ENCODE results near the gene ZNF211.

ZNF211 gene

DNA sequence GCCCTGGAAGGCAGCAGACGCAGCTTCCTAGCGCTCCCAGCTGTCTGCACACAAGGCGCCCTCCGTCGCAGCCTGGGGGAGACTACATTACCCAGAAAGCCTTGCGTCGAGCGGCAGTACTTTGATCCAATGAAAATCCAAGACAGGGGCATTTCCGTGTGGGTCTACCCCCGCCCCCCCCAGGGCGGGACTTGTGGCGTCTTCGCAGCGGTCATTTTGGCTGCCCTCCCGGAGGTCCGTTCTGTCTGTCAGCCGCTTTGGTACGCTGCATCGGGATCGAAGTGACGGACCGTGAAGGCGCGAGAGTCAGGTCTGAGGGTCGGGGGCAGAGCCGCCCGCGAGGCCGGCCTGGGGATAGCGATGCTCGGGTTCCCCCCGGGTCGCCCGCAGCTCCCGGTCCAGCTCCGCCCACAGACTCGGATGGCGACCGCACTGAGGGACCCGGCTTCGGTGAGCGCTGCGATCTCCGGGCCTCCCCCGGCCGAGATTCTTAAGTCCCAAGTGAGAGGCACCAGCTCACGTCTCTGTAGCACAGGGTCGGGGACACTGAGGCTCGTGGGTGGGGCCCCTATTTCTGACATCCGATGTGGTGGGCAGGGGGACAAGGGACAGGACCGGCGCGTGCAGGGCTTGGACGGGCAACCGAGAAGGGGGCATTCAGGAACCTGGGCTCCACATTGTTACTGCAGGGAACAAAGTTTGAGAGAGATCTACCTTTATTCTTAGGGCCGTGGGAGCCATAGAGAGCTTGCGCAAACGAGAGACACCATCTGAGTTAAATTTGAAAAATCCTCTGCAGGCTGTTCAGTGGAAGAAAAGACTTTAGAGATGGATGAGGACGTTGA is at the start of gene ZNF211:
Gene ZNF211, plus strand, starts transcription at position 182 of the 845 bp plus-strand sequence. Its CDS starts 179 bp downstream, at position 361.
- peak; percentile 94 for DNase-seq (ENCODE audit: low spot score)

DNA sequence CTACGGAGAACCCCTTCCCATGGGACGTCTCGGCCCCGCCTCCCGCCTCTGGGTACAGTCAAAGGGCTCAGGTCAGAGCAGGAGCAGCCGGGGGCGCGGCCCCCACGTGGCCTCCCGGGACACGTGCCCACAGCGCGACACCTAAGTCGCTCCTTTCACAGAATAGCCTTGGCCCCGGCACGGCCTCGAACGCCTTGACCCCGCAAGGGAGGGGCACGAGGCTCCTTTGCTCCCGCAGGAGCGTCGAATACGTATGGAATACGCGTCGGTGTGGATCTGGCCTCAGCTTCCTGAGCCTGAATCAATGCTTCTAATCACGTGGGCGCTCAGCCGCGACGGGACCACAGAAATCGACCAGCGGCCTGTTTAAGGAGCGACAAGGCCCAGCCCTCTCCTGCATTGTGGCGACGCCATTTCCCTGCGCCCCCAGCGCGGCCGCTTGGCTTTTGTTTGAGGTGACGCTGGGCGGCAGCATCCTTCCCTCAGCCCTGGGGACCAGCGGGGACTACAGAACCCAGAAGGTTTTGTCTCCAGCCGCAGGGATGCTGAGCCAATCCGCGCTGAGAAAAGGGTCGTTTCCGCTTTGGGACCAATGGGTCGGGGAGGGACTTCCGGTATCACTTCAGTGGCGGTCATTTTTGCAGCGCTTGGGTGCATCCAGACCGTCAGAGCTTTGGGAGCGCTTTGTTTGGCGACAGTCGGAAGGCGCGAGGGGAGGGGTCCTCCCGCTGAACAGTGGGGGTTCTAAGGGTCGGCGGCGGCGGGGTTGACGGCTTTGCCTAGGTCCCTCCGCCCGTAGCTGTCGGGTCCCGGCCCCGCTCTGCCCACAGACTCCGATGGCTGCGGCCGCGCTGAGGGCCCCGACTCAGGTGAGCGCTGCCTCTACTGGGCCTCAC is 49.2 kb upstream of the ZNF211 start, which contains the start of gene ZIK1:
Gene ZIK1, plus strand, starts transcription at position 625 of the 896 bp plus-strand sequence. Its CDS starts 212 bp downstream, at position 837.
- DNase-seq (ENCODE audit: low spot score): peak; percentile 98

DNA sequence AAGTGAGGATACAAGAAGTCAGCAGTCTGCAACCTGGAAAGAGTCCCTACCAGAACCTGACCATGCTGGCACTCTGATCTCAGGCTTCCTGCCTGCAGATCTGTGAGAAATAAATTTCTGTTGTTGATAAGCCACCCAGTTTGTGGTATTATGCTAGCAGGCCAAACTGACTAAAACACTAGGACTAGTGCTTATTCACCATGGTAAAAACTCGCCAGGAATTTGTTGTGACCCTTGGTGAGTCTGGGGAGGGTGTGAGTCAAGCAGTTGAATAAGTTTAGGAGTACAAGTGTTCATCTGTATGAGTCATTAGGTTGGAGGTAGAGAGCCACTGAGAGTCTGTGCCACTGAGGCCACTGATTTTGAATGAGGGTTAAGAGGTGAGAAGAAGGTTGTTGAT is 45.4 kb upstream of the ZNF211 start:
- DNase-seq (ENCODE audit: low spot score): no peak

DNA sequence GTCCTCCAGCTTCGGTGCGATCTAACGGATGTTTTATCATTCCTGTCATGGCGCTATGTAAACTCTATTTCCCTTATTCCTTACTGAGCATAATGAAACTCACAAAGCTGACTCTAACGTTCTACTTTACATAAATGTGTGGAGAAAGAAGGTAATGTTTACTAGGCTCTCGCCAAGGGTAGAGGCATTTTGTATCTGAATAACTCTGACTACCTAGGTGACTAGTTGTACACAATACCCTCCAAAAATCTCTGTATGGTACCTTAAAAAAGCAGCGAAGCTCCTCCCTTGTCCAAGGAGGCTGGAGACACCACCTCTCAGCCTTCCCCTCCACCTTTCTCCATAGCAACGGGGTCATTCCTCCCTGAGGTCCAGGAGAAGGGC is 33.6 kb upstream of the ZNF211 start:
- DNase-seq (ENCODE audit: low spot score): no peak

DNA sequence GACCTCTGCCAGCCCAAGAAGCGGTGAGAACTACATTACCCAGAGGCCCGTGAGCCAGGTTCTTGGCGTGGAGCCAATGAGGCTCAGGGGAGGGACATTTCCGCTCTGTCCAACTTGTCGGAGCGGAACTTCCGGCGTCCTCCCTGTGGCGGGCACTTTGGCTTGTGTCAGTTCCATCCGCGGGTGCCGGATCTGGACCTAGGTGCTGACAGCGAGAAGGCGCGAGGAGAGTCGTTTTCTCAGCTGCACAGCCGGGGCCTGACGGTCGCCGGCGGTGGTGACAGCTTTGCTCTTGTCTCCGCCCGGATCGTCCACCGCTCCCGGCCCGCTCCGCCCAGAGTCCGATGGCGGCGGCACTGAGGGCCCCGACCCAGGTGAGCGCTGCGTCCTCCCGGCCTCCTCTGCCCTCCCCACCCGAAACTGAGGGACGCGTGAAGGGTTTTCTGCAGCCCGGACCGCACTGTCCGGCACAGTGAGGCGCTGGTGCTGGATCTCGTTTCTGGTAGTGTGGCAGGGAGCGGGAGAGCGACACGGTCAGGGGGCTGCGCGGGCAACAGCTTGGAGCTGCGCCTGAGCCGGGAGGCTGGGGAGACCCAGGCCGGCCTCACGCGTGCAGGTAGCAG is 33.1 kb upstream of the ZNF211 start, which contains the start of gene ZNF530:
Gene ZNF530, plus strand, starts transcription at position 125 of the 623 bp plus-strand sequence. CDS start 4,461 bp downstream, outside the sequence.
- peak; percentile 87 for DNase-seq (ENCODE audit: low spot score)

DNA sequence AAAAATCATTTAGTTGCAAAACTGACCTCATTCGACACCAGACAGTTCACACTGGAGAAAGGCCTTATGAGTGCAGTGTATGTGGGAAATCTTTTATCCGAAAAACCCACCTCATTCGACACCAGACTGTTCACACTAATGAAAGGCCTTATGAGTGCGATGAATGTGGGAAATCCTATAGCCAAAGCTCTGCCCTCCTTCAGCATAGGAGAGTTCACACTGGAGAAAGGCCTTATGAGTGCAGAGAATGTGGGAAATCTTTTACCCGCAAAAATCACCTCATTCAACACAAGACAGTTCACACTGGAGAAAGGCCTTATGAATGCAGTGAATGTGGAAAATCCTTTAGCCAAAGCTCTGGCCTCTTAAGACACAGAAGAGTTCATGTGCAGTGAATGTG is 26.0 kb upstream of the ZNF211 start:
- DNase-seq (ENCODE audit: low spot score): no peak

DNA sequence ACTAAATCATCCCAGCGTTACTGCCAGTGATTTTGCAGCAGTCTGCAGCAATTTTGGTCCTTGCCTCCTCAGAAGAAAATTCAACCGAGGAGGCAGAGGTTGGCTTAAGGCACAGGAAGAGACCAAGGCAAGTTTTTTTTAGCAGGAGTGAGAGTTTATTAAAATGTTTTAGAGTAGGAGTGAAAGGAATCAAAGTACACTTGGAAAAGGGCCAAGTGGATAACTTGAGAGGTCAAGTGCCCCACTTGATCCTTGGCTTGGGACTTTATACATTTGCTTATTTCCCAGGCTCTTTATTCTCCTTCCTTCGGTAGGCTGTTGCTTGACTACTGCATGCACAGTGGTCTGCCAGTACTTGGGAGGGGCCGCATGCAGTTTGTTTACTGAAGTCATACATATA is 21.9 kb upstream of the ZNF211 start:
- DNase-seq (ENCODE audit: low spot score): no peak

DNA sequence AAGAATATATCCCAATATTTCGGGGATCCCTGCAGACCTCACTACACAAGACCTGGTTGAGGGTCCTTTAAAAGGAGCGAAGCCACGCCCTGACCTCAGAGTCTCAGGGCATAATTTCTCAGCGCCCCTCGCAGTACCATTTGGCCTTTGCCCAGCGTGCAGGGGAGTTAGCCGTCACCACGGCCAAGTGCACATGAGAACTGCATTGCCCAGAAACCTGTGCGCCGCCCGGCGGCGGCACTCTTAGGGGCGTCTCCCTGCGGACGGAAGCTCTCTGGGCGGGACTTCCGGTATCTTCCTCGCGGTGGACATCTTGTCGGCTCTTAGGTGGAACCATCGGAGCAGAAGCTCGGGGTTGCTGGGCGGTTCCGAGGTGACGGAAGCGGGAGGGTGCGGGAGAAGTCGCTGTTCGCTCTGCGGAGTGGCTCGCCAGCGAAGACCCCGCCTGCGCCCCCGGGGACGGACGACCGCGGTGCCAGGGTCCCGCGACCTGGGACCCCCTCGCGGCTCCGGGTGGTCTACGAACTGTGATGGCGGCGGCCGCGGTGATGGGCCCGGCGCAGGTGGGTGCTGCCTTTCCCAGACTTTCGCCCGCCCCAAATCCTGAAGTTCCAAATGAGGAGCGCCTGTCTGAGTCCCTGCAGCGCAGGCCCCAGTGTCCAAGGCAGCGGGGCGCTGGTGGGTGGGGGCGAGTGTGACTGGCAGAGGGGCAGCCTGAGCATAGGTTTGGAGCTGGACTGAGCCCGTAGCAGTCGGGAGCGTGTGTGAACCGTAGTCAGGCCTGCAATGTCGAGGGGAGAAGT is 18.8 kb upstream of the ZNF211 start, which contains the start of gene ZNF134:
Gene ZNF134, plus strand, starts transcription at position 302 of the 803 bp plus-strand sequence. CDS start 5,227 bp downstream, outside the sequence.
- peak; percentile 94 for DNase-seq (ENCODE audit: low spot score)

DNA sequence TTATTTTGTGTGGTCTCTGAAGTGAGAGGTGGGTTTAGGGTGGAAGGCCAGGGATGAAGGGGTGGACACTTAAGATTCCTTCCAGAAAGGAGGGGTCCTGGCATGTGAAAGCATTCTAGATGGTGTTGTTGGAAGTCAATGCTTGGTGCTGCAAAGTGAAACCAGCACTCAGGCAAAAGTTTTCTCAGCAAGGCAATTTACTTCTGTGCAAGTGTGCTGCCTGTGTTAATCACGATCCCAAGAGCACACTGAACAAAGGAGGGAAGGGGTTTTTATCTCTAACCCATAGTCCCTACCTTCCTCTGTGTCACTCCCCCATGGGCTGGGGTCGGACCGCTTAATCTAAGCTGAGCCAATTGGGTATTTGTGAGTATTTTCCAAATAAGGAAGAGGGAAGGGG is 17.6 kb upstream of the ZNF211 start:
- no peak for DNase-seq (ENCODE audit: low spot score)

DNA sequence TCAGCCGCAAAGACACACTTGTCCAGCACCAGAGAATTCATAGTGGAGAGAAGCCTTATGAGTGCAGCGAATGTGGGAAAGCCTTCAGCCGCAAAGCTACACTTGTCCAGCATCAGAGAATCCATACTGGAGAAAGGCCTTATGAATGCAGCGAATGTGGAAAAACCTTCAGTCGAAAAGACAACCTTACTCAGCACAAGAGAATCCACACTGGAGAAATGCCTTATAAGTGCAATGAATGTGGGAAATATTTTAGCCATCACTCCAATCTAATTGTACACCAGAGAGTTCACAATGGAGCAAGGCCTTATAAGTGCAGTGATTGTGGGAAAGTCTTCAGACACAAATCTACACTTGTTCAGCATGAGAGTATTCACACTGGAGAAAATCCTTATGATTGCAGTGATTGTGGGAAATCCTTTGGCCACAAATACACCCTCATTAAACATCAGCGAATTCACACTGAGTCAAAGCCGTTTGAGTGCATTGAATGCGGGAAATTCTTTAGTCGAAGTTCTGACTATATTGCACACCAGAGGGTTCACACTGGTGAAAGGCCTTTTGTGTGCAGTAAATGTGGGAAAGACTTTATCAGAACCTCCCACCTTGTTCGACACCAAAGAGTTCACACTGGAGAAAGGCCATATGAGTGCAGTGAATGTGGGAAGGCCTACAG is 12.2 kb upstream of the ZNF211 start:
- DNase-seq (ENCODE audit: low spot score): no peak

DNA sequence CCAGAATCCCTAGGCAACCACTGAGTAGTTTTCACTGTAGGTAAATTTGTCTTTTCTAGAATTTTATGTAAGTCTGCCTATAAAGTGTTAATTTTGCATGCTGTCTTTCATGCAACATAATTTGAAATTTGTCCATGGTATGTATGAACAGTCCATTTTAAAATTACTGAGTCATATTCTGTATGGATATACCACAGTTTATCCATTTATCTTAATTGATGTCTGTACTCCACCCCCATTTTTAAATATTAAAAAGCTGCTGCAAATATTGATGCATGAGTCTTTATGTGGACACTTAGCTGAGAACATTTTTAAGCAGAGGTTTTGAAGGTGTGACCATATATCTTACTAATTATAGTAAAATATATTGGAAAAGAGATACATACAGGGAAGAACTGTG is 9.9 kb upstream of the ZNF211 start:
- DNase-seq (ENCODE audit: low spot score): no peak

DNA sequence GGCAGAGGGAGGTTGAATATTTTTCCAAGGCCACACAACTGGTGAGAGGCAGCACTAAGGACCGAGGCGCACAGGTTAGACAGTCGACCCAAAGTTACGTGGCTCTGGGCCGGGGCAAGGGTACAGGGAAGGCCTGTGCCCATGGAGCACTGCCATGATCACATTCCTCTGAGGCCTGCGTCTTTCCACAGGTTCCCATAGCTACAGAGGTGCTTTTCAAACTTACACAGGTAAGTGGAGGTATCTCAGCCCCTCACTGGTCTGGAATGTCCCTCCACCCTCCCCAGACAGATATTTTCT is 814 bp downstream of the ZNF211 start:
- no peak for DNase-seq (ENCODE audit: low spot score)

DNA sequence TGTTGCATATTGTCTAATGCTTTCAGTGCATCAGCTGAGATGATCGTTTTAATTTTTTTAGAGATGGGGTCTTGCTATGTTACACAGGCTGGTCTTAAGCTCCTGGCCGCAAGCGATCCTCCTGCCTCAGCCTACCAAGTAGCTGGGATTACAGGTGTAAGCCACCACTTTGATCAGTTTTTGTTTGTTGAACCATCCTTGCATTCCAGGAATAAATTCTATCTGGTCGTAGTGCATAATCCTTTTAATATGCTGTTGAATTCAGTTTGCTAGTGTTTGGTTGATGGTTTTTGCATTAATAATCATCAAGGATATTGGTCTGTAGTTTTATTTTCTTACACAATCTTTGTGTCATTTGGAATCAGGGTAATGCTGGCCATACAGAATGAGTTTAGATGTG is 4.4 kb downstream of the ZNF211 start:
- DNase-seq (ENCODE audit: low spot score): no peak

DNA sequence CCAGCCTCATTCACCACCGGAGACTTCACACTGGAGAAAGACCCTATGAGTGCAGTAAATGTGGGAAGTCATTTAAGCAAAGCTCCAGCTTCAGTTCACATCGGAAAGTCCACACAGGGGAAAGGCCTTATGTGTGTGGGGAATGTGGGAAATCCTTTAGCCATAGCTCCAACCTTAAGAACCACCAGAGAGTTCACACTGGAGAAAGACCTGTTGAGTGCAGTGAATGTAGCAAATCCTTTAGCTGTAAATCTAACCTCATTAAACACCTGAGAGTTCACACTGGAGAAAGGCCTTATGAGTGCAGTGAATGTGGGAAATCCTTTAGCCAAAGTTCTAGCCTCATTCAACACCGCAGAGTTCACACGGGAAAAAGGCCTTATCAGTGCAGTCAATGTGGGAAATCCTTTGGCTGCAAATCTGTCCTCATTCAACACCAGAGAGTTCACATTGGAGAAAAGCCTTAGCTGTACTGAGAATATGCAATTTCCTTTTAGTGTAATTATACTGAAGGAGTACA is 8.8 kb downstream of the ZNF211 start:
- DNase-seq (ENCODE audit: low spot score): no peak

DNA sequence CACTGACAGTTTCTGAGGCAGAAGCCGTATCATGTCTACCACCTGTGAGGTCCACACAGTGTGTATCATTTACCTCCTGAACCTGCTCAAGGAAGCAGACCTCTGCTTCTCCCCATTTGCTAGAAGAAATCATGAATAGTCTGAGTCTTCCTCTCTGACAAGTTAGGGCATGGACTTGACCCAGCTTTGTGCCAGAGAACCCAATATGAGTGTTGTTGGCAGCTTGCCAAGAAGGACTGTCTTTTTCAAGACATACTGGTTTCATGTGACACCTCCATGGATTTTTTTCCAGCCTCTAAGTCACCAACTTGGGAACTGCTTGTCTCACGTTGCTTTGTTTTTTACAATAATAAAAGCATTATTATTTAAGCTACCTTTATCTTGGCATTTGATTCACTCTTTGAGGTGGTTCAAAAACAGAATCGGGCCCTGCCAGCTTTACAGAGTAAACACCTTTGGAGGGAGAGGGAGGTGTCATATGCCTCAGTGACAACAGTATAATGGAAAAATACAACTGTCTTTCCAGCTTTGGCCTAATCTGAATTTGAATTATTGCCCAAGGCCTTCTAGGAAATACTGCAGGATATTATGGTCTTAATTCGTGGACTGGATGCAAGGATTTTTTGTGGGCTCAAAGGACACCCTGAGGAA is 9.6 kb downstream of the ZNF211 start:
- DNase-seq (ENCODE audit: low spot score): no peak

DNA sequence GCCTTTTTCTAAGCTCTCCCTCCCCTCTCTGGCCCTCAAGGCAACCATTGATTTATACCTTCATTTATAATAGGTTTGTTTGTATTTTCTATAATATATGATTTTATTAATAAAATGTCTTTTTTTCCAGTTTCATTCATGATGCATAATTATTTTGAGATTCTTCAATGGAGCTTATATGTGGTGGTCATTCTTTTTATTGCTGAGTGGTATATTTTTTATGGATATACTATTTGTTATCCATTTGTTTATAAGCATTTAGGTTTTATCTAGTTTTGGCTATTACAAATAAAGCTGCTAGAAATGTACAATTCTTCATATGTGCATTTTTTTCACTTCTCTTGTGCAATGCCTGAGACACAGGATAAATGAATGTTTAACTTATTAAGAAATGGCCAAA is 10.8 kb downstream of the ZNF211 start:
- DNase-seq (ENCODE audit: low spot score): no peak

DNA sequence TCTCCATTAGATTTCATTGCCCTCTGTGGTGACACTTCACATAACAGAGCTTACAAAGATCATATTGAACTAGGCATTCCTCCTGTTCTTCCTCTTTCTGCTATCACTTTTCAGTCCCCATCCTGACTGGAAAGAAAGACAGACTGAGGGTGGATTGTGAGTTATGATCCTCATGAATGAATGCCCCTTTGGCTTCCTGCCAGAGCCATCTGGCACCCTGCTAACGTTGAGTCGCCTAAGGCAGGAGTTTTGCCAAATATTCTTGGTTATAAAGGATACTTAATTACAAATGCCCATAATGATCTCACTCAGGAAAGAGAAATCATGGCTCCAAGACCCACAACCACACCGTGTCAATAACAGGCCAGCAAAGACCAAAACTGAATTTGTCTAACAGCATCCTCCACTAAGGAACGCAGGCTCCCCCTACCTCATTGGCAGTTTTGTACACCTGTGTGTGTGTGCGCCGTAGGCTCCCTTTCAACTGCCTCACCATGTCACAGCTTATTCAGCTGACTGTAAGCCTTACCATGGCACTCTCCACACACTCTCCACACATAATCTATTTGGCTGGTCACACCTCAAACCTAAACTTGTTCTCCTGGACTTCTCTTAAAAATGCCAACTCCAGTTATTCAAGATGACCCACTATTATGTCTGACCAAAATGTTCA is 15.5 kb downstream of the ZNF211 start:
- DNase-seq (ENCODE audit: low spot score): no peak

DNA sequence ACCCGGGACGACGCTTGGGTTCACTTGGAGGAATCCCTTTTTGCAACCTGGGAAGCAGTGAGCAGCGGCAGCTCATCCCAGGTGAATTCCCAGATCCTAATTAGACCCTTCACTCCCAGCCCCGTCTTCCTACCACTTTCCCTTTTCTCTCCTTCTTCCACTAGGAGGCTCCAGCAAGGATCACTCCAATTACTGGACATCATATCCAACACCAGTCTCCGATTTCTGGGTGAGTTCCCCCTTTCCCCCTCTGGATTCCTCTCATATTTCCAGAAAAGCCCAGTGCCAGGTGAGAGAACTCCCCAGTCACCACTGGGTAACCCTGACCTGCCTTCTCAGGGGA is 18.7 kb downstream of the ZNF211 start:
- no peak for DNase-seq (ENCODE audit: low spot score)

DNA sequence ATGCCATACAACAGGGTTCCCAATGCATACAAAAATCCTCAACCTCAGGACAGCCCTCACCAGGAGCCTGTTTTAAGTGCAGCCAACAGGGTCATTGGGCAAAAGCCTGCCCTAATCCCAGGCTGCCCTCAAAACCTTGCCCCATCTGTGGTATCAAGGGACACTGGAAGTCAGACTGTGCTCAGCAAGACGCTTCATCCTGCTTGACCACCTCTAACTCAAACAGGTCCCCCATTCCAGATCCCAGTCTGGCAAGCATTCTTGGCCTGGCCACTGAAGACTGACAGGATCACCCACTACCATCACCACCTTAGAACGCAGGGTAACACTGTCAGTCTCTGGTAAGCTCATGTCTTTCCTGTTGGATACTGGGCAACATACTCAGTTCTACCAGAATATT is 20.7 kb downstream of the ZNF211 start:
- DNase-seq (ENCODE audit: low spot score): no peak

DNA sequence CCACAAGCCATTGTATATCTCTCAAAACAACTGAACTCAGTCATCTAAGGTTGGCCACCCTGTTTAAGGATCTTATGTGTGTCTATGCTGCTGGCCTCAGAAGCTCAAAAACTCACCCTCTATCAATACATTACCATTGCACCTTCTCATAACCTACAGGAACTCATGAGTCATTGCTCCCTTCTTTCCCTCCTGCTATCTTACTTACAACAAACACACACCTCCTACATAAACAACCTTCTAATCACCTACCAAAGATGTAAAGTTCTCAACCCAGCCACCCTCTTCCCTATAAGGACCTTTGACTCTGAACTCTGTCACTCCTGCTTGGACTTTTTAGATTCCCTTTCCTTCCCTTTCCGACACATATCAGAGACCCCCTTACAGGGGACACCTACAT is 22.5 kb downstream of the ZNF211 start:
- no peak for DNase-seq (ENCODE audit: low spot score)
